Transverse colon (tissue), 4 donors: ENCODE data around the gene CDK17. TPM values are rescaled to one million over a fixed set of nuclear protein-coding genes. Genes with fewer than 3 reads are reported as not detected.

ENCODE experiments used
- DNase-seq: peaks from one replicate; pipeline ENCODE4 v3.0.0-alpha.2; 2019
- H3K27ac ChIP-seq, 4 donors: fragments of 200-600 bp; sonication (generic); 2 replicates each; pipeline ENCODE4 v1.5.1; 2016 to 2018; ENCODE audit warnings: inconsistent platforms in 4 of 4
- H3K27me3 ChIP-seq: fragments of 200-600 bp; sonication (generic); 2 replicates; pipeline ENCODE4 v1.5.1; 2017; ENCODE audit warnings: inconsistent platforms
- H3K36me3 ChIP-seq, 4 donors: fragments of 200-600 bp; sonication (generic); 2 replicates each; pipeline ENCODE4 v1.5.1; 2017 to 2019; ENCODE audit warnings: inconsistent platforms in 4 of 4
- H3K4me1 ChIP-seq, 4 donors: fragments of 200-600 bp; sonication (generic); 2 replicates each; pipeline ENCODE4 v1.5.1; 2017 to 2020; ENCODE audit warnings: inconsistent platforms in 4 of 4
- H3K4me3 ChIP-seq, 4 donors: fragments of 200-600 bp; sonication (generic); 1 replicate in 1 of 4; 2 replicates in 3 of 4; pipeline versions ENCODE4 v1.5.1 to v1.6.1; 2017 to 2019; ENCODE audit warnings: inconsistent platforms in 4 of 4
- H3K9me3 ChIP-seq, 2 donors: fragments of 200-600 bp; sonication (generic); 2 replicates each; pipeline ENCODE4 v1.5.1; 2017 to 2019; ENCODE audit warnings: inconsistent platforms in 2 of 2
- EP300 ChIP-seq: sonication (generic); formaldehyde crosslinking; IDR thresholded peaks from one replicate; pipeline ENCODE4 v1.6.1; 2017; ENCODE audit warnings: antibody characterized with exemption, low read depth
- POLR2A ChIP-seq: fragments of 450-650 bp; IDR thresholded peaks from one replicate; pipeline ENCODE4 v1.6.1; 2016; ENCODE audit warnings: antibody characterized with exemption, mild to moderate bottlenecking, moderate library complexity
- POLR2AphosphoS5 ChIP-seq, 3 donors: sonication (generic); formaldehyde crosslinking; IDR thresholded peaks; one replicate each; pipeline ENCODE4 v1.6.1; 2016; ENCODE audit warnings: antibody characterized with exemption in 3 of 3
- WGBS, 2 donors: methylation state at CpG; one replicate each; pipeline ENCODE4 v1.1.5; 2018; ENCODE audit warnings: low coverage in 1 of 2; 5-methylcytosine and 5-hydroxymethylcytosine counted together
- in situ Hi-C, 4 donors: fragments of 200-750 bp; cut with MboI; loops; one replicate each; pipeline versions ENCODE4 v1.15.0 to v1.15.1; 2017; ENCODE audit warnings: low sequenced_read_pairs in 3 of 4, low pct_ligation_motif_present in 1 of 4, low pct_unique_long_range_greater_than_20kb in 1 of 4
- intact Hi-C: fragments of 100-400 bp; cut with DNase I; formaldehyde crosslinking; loops from one replicate; pipeline ENCODE4 v1.15.1; 2023; ENCODE audit warnings: low total_unique reads
- total RNA-seq, 4 donors: library from RNA; depleted of rRNA; stranded (reverse); fragments of >200 nt; gene quantifications; one replicate each; pipeline ENCODE4 v1.1.0, GENCODE V29; 2016
- TF ChIP-seq, protein P1 (sequence below), 5 experiments: fragments of 200-600 bp in 3 of 5; fragments of 450-650 bp in 2 of 5; sonication (generic) in 3 of 5; IDR thresholded peaks; 1 replicate in 2 of 5; 2 replicates in 3 of 5; pipeline ENCODE4 v1.5.1; 2016 to 2017; ENCODE audit warnings: antibody characterized with exemption in 5 of 5, inconsistent platforms in 3 of 5, mild to moderate bottlenecking in 2 of 5, moderate library complexity in 1 of 5

The CDK17 gene
- total RNA-seq, 4 donors from 2014 or later = 32.5 to 81.4 (median 51.8) TPM

DNA sequence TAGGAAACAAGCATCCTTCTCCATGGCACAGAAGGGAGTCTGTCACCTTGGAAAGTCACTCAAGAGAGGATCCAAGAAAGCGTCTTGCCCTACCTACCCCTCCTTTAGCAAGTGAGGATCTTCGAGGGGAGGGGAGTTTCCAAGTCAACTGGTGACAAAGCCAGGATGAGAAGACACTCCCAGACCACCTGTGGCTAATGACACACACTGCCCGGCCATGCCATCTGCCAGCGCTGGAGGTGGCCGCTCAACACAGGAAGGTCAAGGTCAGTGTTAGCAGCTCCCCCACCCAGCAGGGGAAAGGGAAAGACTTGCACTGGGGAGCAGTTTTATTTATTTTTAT, 164.8 kb downstream of the CDK17 start:
- TF ChIP-seq POLR2A (no peak), POLR2AphosphoS5 (IDR thresholded peaks at IDR 0.05) (no peak), EP300 (no peak)
- TF ChIP-seq, protein P1, sequence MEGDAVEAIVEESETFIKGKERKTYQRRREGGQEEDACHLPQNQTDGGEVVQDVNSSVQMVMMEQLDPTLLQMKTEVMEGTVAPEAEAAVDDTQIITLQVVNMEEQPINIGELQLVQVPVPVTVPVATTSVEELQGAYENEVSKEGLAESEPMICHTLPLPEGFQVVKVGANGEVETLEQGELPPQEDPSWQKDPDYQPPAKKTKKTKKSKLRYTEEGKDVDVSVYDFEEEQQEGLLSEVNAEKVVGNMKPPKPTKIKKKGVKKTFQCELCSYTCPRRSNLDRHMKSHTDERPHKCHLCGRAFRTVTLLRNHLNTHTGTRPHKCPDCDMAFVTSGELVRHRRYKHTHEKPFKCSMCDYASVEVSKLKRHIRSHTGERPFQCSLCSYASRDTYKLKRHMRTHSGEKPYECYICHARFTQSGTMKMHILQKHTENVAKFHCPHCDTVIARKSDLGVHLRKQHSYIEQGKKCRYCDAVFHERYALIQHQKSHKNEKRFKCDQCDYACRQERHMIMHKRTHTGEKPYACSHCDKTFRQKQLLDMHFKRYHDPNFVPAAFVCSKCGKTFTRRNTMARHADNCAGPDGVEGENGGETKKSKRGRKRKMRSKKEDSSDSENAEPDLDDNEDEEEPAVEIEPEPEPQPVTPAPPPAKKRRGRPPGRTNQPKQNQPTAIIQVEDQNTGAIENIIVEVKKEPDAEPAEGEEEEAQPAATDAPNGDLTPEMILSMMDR (IDR thresholded peaks at IDR 0.05) = no peak
- intact Hi-C loops (loop anchor here (5.0 kb wide), 1 partner anchor 162 kb away; no protein-coding TSS in a partner anchor), in situ Hi-C loops (no loop called here)
- WGBS, 2 donors = 82 to 90% methylated on average over 2 to 5 of the region's 5 CpGs
- no peaks in the 10 kb centered on the region for H3K9me3 ChIP-seq
- no peaks in the 10 kb centered on the region for H3K36me3 ChIP-seq
- H3K4me1 ChIP-seq = peaks cover 40 to 71% (median 54%) of the 10 kb centered on the region in 4 donors
- no peak for DNase-seq
- H3K27ac ChIP-seq = peak overlapping the region; percentile 69 to 90 (median 86)
- no peak overlapping the region for H3K4me3 ChIP-seq
- no peaks in the 10 kb centered on the region for H3K27me3 ChIP-seq

DNA sequence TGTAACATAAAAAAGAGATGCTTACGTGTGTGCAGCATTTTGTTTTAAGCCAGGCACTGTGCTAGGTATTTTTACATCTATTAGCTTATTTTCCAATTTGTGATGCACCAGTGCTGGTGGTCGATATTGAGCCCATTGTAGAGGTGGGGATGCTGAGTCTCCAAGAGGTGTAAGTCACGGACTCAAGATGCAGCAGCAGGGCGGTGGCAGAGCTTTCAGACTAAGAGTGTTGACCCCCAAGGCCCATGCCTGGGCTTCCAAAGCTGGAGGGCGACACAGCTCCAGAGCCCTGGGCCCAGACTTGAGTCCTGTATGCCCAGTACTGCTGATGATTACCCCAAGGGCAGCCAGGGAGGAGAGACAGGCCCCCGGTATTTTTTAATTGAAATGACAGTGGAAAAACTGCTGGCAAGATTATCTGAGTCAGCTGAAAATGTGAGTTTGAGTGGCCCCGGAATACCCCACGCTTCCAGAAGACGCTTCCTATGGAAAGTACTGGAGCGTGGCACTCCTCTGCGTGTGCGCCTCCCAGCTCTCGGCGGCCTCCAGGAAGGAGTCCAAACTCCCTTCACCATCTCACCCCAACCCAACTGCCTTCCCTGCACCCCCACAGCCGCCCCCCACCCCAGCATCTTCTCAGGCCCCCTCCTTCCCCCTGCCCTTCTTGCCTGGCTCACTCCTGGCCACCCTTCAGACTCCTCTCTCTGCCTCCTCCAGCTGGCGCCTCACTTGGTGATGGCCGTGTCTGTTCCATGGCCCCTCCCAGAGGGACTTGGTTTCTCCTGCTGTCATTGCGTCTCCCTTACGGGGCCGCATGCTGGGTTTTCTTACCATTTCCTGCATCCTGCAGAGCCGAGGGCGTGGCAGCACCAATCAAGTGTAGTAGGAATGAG, 165.4 kb downstream of the CDK17 start:
- Histone ChIP-seq H3K27me3 (no peaks in the 10 kb centered on the region), H3K27ac (peak overlapping the region; percentile 69 to 90 (median 86)), H3K36me3 (no peaks in the 10 kb centered on the region), H3K4me1 (peaks cover 40 to 65% (median 54%) of the 10 kb centered on the region in 4 donors), H3K9me3 (no peaks in the 10 kb centered on the region), H3K4me3 (no peak overlapping the region)
- 86% methylated on average over 22 of the region's 22 CpGs; no CpG with 5 or more reads in 1 of the 2 donors for WGBS, 2 donors
- intact Hi-C loops = loop anchor here (5.0 kb wide), 1 partner anchor 162 kb away; no protein-coding TSS in a partner anchor
- no peak for DNase-seq
- no peak for TF ChIP-seq POLR2AphosphoS5 (IDR thresholded peaks at IDR 0.05)
- no peak for TF ChIP-seq POLR2A
- TF ChIP-seq, protein P1 (IDR thresholded peaks at IDR 0.05) = no peak
- no peak for TF ChIP-seq EP300
- in situ Hi-C loops = no loop called here

DNA sequence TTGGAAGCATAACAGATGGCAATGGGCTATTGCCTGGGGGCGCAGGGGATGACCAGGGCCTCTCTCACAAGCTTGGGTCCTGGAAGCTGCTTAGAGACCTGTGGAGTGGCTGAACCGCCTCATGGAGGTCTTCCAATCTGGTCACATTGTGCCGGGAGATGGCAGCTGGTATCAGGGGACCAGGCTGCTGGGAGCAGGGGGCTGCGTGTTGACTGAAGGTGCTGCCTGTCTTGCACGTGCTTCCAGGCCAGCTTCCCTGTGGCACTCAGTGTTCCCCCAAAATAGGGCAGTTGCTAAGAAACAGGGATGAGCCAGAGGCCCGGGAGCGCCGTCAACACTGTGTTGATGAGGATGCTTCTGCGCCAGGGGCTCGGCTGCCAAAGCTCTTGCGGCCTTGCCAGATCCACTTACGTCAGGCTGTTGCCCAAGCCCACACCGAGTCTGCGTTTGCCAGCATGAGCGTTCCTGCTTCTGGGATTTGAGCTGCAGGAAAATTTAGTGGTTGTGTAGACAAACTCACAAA, 166.2 kb downstream of the CDK17 start:
- in situ Hi-C loops = no loop called here
- Histone ChIP-seq H3K4me3 (no peak overlapping the region), H3K27ac (peak overlapping the region; percentile 81 to 90 (median 86)), H3K36me3 (no peaks in the 10 kb centered on the region), H3K27me3 (no peaks in the 10 kb centered on the region), H3K4me1 (peaks cover 40 to 58% (median 50%) of the 10 kb centered on the region in 4 donors), H3K9me3 (no peaks in the 10 kb centered on the region)
- TF ChIP-seq POLR2A (no peak), POLR2AphosphoS5 (IDR thresholded peaks at IDR 0.05) (peak; percentile 81 to 83 (median 82)), EP300 (peak; percentile 95)
- TF ChIP-seq, protein P1 (IDR thresholded peaks at IDR 0.05) = no peak
- peak; percentile 80 for DNase-seq
- intact Hi-C loops = no loop called here
- WGBS, 2 donors = 63% methylated on average over 15 of the region's 15 CpGs; no CpG with 5 or more reads in 1 of the 2 donors

DNA sequence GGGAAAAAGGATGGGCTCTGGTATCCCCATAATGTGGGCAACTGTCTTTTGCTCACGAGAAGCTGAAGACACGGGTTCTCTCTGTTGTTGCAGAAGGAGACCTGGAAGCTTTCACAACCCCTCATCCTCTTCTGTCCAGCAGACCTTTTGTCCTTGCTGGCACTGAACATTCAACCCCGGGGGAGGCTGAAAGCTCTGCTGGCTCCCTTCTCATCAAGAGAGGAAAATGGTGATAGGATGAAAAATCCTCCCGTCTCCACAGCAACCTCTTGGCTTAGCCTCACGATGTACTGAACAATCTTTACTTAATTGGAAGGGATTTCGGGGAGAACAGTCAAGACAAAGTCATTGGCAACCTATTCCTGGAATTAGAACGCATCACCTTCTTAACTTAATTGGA, 167.1 kb downstream of the CDK17 start:
- Histone ChIP-seq H3K9me3 (no peaks in the 10 kb centered on the region), H3K36me3 (no peaks in the 10 kb centered on the region), H3K4me1 (peaks cover 37 to 49% (median 42%) of the 10 kb centered on the region in 4 donors), H3K27ac (peak overlapping the region; percentile 81 to 90 (median 86)), H3K4me3 (no peak overlapping the region), H3K27me3 (no peaks in the 10 kb centered on the region)
- intact Hi-C loops = no loop called here
- TF ChIP-seq POLR2A = no peak
- no peak for TF ChIP-seq EP300
- TF ChIP-seq, protein P1 (IDR thresholded peaks at IDR 0.05) = no peak
- TF ChIP-seq POLR2AphosphoS5 (IDR thresholded peaks at IDR 0.05) = no peak
- in situ Hi-C loops = no loop called here
- 76 to 83% methylated on average over 7 of the region's 7 CpGs for WGBS, 2 donors
- no peak for DNase-seq
